ENCODE data around the gene RHOBTB3.

DNA sequence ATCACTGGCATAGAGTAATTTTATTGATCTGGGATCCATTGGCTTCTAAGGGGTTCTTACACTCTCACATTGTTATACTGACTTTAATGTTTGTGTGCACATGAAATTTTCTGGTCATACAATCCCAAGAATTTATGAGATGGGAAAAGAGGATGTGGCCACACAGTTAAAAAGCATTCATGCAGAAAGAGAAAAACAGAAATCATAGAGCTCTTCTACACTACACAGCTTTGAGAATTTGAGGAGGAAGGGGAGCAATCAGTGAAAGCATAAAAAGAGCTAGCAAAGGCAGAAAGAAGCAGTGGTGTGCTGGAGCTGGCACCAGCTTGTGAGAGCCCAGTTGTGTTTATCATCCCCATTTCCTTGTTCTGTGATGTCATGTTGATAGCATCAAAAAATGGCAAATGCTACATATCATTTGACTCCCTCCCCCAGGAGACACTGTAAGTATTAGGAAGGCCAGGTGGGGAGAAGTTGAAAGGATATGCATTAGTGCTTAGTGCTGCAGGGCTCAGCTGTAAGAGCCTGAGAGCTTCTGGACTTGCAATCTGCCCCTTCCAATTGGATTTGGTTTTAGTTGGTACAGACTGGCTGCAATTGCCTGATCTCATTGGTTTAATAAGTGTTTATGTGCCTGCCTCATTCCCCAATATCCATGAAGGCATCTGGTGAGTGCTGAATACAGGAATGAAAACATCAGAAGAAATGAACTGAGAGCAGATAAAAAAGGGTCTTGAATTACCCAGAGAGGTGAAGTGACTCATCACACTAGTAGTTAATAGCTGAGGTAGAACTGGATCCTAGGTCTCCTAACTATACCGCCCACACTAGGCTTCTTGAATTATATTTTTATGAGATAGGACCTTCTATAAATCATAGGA, 30.9 kb downstream of the RHOBTB3 start:
- TF ChIP-seq, protein P1, sequence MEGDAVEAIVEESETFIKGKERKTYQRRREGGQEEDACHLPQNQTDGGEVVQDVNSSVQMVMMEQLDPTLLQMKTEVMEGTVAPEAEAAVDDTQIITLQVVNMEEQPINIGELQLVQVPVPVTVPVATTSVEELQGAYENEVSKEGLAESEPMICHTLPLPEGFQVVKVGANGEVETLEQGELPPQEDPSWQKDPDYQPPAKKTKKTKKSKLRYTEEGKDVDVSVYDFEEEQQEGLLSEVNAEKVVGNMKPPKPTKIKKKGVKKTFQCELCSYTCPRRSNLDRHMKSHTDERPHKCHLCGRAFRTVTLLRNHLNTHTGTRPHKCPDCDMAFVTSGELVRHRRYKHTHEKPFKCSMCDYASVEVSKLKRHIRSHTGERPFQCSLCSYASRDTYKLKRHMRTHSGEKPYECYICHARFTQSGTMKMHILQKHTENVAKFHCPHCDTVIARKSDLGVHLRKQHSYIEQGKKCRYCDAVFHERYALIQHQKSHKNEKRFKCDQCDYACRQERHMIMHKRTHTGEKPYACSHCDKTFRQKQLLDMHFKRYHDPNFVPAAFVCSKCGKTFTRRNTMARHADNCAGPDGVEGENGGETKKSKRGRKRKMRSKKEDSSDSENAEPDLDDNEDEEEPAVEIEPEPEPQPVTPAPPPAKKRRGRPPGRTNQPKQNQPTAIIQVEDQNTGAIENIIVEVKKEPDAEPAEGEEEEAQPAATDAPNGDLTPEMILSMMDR (IDR thresholded peaks at IDR 0.05 in 4 of 5, conservative IDR thresholded peaks at IDR 0.05 in 1 of 5) = no peak
- no peak for TF ChIP-seq POLR2A (IDR thresholded peaks at IDR 0.05)

All from gastrocnemius medialis (tissue), 4 donors.